Coronary artery (tissue), 2 donors: ENCODE results near the gene PGA4.
"Not testable (repeated sequence)": the region's sequence is repeated elsewhere in the genome, so short reads cannot be mapped to it uniquely, and the experiment has no call there.

ENCODE experiments used
- DNase-seq: peaks from one replicate; pipeline ENCODE4 v3.0.0-alpha.2; 2017; ENCODE audit warnings: low spot score
- H3K27ac ChIP-seq, 2 donors: fragments of 200-600 bp; sonication (generic); one replicate each; pipeline ENCODE4 v1.5.1; 2016 to 2019
- H3K4me3 ChIP-seq: fragments of 200-600 bp; sonication (generic); 2 replicates; pipeline ENCODE4 v1.5.1; 2016; ENCODE audit warnings: mild to moderate bottlenecking, moderate library complexity
- CTCF ChIP-seq: fragments of 200-600 bp; sonication (generic); IDR thresholded peaks from one replicate; pipeline ENCODE4 v1.5.1; 2019; ENCODE audit warnings: antibody characterized with exemption

The PGA4 gene

GRCh38 chr11:61194981-61195695 is 27.0 kb upstream of the PGA4 start:
- H3K4me3 ChIP-seq = no peak overlapping the region
- H3K27ac ChIP-seq = no peak overlapping the region
- no peak for DNase-seq
- no peak for TF ChIP-seq CTCF

- no peak for DNase-seq
- TF ChIP-seq CTCF = no peak
- no peak overlapping the region for H3K27ac ChIP-seq
Measured at GRCh38 chr11:61195719-61196118, 26.4 kb upstream of the PGA4 start.

GRCh38 chr11:61198361-61198760 is 23.8 kb upstream of the PGA4 start:
- DNase-seq = no peak
- TF ChIP-seq CTCF = no peak
- no peak overlapping the region for H3K4me3 ChIP-seq
- H3K27ac ChIP-seq = no peak overlapping the region

More at GRCh38 chr11:61195719-61196118, 26.4 kb upstream of the PGA4 start:
- no peak overlapping the region for H3K4me3 ChIP-seq

GRCh38 chr11:61198948-61199523 is 23.1 kb upstream of the PGA4 start:
- no peak for TF ChIP-seq CTCF
- no peak overlapping the region for H3K27ac ChIP-seq
- DNase-seq = no peak
- H3K4me3 ChIP-seq = no peak overlapping the region

- no peak for DNase-seq
- H3K4me3 ChIP-seq = no peak overlapping the region
- TF ChIP-seq CTCF = no peak
- no peak overlapping the region for H3K27ac ChIP-seq
Measured at GRCh38 chr11:61201476-61201875, 20.7 kb upstream of the PGA4 start.

GRCh38 chr11:61202950-61203746 is 19.0 kb upstream of the PGA4 start, which contains the start of gene PGA3:
PGA3 (plus strand) TSS chr11:61203515; CDS start chr11:61203565, 50 bp downstream.
- not testable (repeated sequence) for DNase-seq, H3K4me3 ChIP-seq, H3K27ac ChIP-seq

GRCh38 chr11:61203873-61204272 is 18.3 kb upstream of the PGA4 start:
- H3K4me3 ChIP-seq, H3K27ac ChIP-seq, DNase-seq: not testable (repeated sequence)

- not testable (repeated sequence) for H3K4me3 ChIP-seq, DNase-seq, H3K27ac ChIP-seq
Measured at GRCh38 chr11:61204502-61205059, 17.6 kb upstream of the PGA4 start.

GRCh38 chr11:61207636-61208310 is 14.4 kb upstream of the PGA4 start:
- DNase-seq, H3K27ac ChIP-seq, H3K4me3 ChIP-seq: not testable (repeated sequence)

GRCh38 chr11:61210629-61211028 is 11.5 kb upstream of the PGA4 start:
- H3K4me3 ChIP-seq, H3K27ac ChIP-seq, DNase-seq: not testable (repeated sequence)

GRCh38 chr11:61211327-61211952 is 10.7 kb upstream of the PGA4 start:
- H3K4me3 ChIP-seq, DNase-seq, H3K27ac ChIP-seq: not testable (repeated sequence)
